ENCODE results near the gene RTN4IP1.

DNA sequence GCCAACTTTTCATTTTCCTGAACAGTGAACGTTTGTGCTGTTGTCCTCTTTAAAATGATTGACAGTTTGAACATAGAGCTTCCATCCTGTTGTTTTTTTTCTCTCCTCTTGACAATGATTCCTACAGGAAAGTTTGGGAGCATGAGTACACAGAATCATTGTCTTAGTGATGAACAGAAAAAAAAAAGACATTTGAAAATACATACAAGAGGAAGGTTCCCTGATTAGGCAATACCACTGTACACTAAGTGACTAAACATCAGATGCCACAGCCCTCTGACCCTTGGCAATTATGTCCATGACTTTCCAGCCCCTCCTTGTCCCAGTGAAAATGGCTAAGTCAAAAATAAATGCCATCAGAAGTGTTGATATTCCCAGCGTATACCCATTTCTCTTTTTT, 71.5 kb downstream of the RTN4IP1 start:
- TF ChIP-seq POLR2A (IDR thresholded peaks at IDR 0.05) (no peak), CTCF (IDR thresholded peaks at IDR 0.05) (no peak), POLR2AphosphoS5 (IDR thresholded peaks at IDR 0.05) (no peak), EP300 (IDR thresholded peaks at IDR 0.05) (no peak)
